ENCODE results near the gene ELMO1. TPM values are rescaled to one million over a fixed set of nuclear protein-coding genes. Genes with fewer than 3 reads are reported as not detected.

The ELMO1 gene
- total RNA-seq, 1 donor: under 0.01 TPM

GRCh38 chr7:37382546-37383088 is 66.0 kb downstream of the ELMO1 start:
- no peak for TF ChIP-seq CTCF (IDR thresholded peaks at IDR 0.05; ENCODE audit: insufficient read depth, low read depth, low read length)

GRCh38 chr7:37380831-37381230 is 67.8 kb downstream of the ELMO1 start:
- DNase-seq (ENCODE audit: low read depth): no peak

More at GRCh38 chr7:37382546-37383088, 66.0 kb downstream of the ELMO1 start:
- DNase-seq (ENCODE audit: low read depth): no peak
- H3K4me3 ChIP-seq (ENCODE audit: low read depth, low read length): no peak overlapping the region

GRCh38 chr7:37379546-37380277 is 69.0 kb downstream of the ELMO1 start:
- no peak for TF ChIP-seq CTCF (IDR thresholded peaks at IDR 0.05; ENCODE audit: insufficient read depth, low read depth, low read length)
- no peak overlapping the region for H3K4me3 ChIP-seq (ENCODE audit: low read depth, low read length)
- DNase-seq (ENCODE audit: low read depth): no peak

More at GRCh38 chr7:37380831-37381230, 67.8 kb downstream of the ELMO1 start:
- H3K4me3 ChIP-seq (ENCODE audit: low read depth, low read length): no peak overlapping the region
- no peak for TF ChIP-seq CTCF (IDR thresholded peaks at IDR 0.05; ENCODE audit: insufficient read depth, low read depth, low read length)

- DNase-seq (ENCODE audit: low read depth): no peak
- no peak for TF ChIP-seq CTCF (IDR thresholded peaks at IDR 0.05; ENCODE audit: insufficient read depth, low read depth, low read length)
- H3K4me3 ChIP-seq (ENCODE audit: low read depth, low read length): no peak overlapping the region
These were observed 71.4 kb downstream of the ELMO1 start for GRCh38 chr7:37377231-37377630.

GRCh38 chr7:37376386-37376785 is 72.3 kb downstream of the ELMO1 start:
- DNase-seq (ENCODE audit: low read depth): no peak
- no peak for TF ChIP-seq CTCF (IDR thresholded peaks at IDR 0.05; ENCODE audit: insufficient read depth, low read depth, low read length)
- H3K4me3 ChIP-seq (ENCODE audit: low read depth, low read length): no peak overlapping the region

GRCh38 chr7:37372750-37373149 is 75.9 kb downstream of the ELMO1 start:
- no peak for DNase-seq (ENCODE audit: low read depth)
- H3K4me3 ChIP-seq (ENCODE audit: low read depth, low read length): no peak overlapping the region
- TF ChIP-seq CTCF (IDR thresholded peaks at IDR 0.05; ENCODE audit: insufficient read depth, low read depth, low read length): no peak

Data from fibroblast of villous mesenchyme (primary cell).